SK-N-MC (cell line): ENCODE results near the gene TMUB1.

Source experiments
- DNase-seq: peaks from one replicate; pipeline ENCODE4 v3.0.0-alpha.2; 2011; ENCODE audit warnings: low read depth, low spot score
- H3K27ac ChIP-seq: fragments of 200-600 bp; sonication (generic); 2 replicates; pipeline ENCODE4 v1.5.1; 2016; ENCODE audit warnings: mixed run types
- H3K36me3 ChIP-seq: fragments of 200-600 bp; sonication (generic); 2 replicates; pipeline ENCODE4 v1.6.1; 2017; ENCODE audit warnings: antibody characterized with exemption, low read length, mixed read lengths; ENCODE audit not compliant: insufficient read depth
- H3K4me3 ChIP-seq: fragments of 200-600 bp; sonication (generic); 2 replicates; pipeline ENCODE4 v1.5.1; 2016
- H3K9ac ChIP-seq: fragments of 200-600 bp; sonication (generic); 2 replicates; pipeline ENCODE4 v1.8.0; 2017; ENCODE audit warnings: mixed run types, mixed read lengths; ENCODE audit not compliant: insufficient read length
- H3K9me3 ChIP-seq: fragments of 200-600 bp; sonication (generic); 2 replicates; pipeline ENCODE4 v1.6.1; 2017; ENCODE audit warnings: low read depth, mild to moderate bottlenecking, antibody characterized with exemption, low read length, moderate library complexity, mixed read lengths
- EZH2 ChIP-seq: fragments of 200-600 bp; sonication (generic); IDR thresholded peaks from one replicate; pipeline ENCODE4 v1.6.1; 2017; ENCODE audit warnings: antibody characterized with exemption
- FOXP2 ChIP-seq: optimal IDR thresholded peaks from 2 replicates; pipeline ENCODE3; 2011; ENCODE audit warnings: mild to moderate bottlenecking, moderate library complexity; ENCODE audit not compliant: insufficient read depth; ENCODE audit errors: extremely low read length, control extremely low read depth
- POLR2AphosphoS5 ChIP-seq: IDR thresholded peaks from 2 replicates; pipeline ENCODE4 v1.6.1; 2012; ENCODE audit warnings: mild to moderate bottlenecking, low read depth, low read length, borderline replicate concordance

TMUB1 gene

GRCh38 chr7:151102991-151103390, 19.7 kb upstream of the TMUB1 start:
- no peak for TF ChIP-seq POLR2AphosphoS5
- no peak for TF ChIP-seq FOXP2
- TF ChIP-seq EZH2: no peak
- Histone ChIP-seq H3K36me3 (0 out of 2 replicates have a peak, but pooled peaks cover 4% of the 10 kb centered on the region), H3K27ac (no peak overlapping the region), H3K4me3 (no peak overlapping the region), H3K9ac (no peak overlapping the region), H3K9me3 (no peaks in the 10 kb centered on the region)
- DNase-seq: no peak

DNA sequence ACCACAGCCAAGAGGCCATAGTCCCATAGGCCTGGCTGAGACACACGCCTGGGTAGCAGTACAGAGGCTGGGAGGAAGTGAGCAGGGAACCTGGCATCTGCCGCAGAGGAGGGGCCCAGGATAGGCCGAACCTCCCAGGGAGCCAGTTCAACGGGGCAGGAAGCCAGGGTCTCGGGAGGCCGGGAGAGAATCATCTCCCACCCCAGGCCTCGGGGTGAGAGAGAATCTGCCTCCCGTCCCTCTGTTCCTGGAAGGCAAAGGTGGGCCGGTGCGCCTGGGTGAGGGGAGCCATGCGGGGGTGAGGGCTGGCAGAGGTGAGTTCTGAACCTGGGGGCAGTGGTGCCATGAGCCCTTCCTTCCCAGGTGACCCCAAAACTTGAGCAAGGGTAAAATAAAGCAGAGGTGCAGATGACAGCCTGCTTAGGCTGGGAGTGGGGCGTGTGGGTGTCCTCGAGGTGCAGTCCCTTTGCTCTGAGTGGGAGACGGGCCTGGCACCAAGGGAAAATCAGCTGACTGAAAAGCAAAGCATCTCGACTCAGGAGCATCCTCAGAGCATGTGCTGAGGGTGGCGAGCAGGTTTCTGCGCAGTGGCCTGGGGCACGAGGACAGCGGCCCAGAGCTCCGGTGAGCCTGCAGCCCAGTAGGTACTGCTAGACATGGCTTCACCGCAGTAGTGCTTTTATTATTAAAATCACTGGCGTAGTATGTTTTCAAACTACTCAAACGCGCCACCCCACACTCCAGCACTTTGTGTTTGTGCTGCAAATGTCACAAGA, 18.5 kb upstream of the TMUB1 start:
- Histone ChIP-seq H3K4me3 (no peak overlapping the region), H3K27ac (no peak overlapping the region), H3K9me3 (no peaks in the 10 kb centered on the region), H3K9ac (no peak overlapping the region), H3K36me3 (0 out of 2 replicates have a peak, but pooled peaks cover 4% of the 10 kb centered on the region)
- TF ChIP-seq EZH2 (no peak), POLR2AphosphoS5 (no peak), FOXP2 (no peak)
- no peak for DNase-seq

DNA sequence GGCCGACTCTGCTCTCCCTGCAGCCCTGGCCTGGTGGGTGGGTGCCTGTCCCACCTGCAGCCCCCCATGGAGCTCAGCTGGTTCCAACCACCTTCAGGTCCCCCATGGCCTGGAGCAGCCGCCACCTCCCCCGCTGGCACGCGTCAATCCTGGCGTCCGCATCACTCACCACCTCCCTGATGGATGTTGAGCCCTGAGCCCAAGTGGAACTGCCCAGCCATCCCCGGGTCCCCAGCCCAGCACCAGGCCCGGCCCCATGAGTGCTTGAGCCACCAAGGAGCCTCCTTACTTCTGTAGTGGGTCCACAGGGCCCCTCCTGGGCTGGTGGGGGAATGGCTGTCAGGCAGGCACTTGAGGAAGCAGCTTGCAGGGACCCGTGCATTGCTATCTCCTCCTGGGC, 17.6 kb upstream of the TMUB1 start:
- Histone ChIP-seq H3K36me3 (0 out of 2 replicates have a peak, but pooled peaks cover 4% of the 10 kb centered on the region), H3K4me3 (no peak overlapping the region), H3K27ac (no peak overlapping the region), H3K9me3 (no peaks in the 10 kb centered on the region), H3K9ac (no peak overlapping the region)
- no peak for DNase-seq
- TF ChIP-seq POLR2AphosphoS5: no peak
- TF ChIP-seq FOXP2: no peak
- TF ChIP-seq EZH2: no peak

DNA sequence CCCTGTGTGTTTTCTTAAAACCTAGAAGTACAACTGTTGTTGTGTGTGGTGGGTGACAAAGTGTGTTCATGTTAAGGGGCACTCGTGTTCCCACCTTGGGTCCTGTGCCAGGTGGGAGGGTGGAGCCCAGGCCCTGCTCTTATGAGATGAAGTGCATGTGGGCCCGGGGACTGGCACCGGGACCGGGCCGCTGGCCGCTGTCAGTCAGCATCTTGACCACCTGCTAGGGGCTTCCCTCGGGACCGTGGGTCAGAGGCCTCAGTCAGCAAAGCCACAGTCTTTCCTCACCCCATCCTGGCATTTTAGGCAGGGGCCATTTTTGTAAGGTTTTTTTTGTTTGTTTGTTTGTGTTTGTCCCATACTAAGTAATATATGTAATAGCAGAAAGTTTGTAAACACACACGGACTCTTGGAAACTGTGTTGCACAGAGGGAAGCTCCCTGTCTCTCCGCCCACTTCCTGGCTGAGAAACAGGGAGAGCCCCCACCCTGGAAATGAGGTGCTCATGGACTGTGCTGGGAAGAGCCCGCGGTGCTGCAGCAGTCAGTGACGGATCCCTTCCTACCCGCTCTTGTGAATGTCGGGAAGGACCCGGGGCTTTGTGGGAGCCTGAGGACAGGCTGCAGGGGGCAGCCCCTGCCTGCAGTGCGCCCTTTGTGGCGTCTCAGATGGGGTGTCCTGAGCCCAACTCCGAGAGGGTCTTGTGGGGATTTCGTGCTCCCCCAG, 16.4 kb upstream of the TMUB1 start:
- H3K9me3 ChIP-seq: no peaks in the 10 kb centered on the region
- no peak overlapping the region for H3K27ac ChIP-seq
- DNase-seq: no peak
- 0 out of 2 replicates have a peak, but pooled peaks cover 4% of the 10 kb centered on the region for H3K36me3 ChIP-seq
- no peak overlapping the region for H3K9ac ChIP-seq
- TF ChIP-seq EZH2 (no peak), FOXP2 (no peak), POLR2AphosphoS5 (no peak)
- H3K4me3 ChIP-seq: no peak overlapping the region

GRCh38 chr7:151095828-151096475, 12.7 kb upstream of the TMUB1 start:
- Histone ChIP-seq H3K27ac (no peak overlapping the region), H3K36me3 (no peaks in the 10 kb centered on the region; the same call in 1 of the 2 replicates), H3K9ac (no peak overlapping the region), H3K9me3 (no peaks in the 10 kb centered on the region), H3K4me3 (no peak overlapping the region)
- TF ChIP-seq POLR2AphosphoS5 (no peak), EZH2 (no peak), FOXP2 (no peak)
- DNase-seq: no peak

GRCh38 chr7:151095123-151095797, 12.0 kb upstream of the TMUB1 start:
- H3K9ac ChIP-seq: no peak overlapping the region
- H3K9me3 ChIP-seq: no peaks in the 10 kb centered on the region
- no peaks in the 10 kb centered on the region; the same call in 1 of the 2 replicates for H3K36me3 ChIP-seq
- no peak for DNase-seq
- H3K4me3 ChIP-seq: no peak overlapping the region
- no peak overlapping the region for H3K27ac ChIP-seq
- TF ChIP-seq EZH2: no peak
- no peak for TF ChIP-seq FOXP2
- TF ChIP-seq POLR2AphosphoS5: no peak

DNA sequence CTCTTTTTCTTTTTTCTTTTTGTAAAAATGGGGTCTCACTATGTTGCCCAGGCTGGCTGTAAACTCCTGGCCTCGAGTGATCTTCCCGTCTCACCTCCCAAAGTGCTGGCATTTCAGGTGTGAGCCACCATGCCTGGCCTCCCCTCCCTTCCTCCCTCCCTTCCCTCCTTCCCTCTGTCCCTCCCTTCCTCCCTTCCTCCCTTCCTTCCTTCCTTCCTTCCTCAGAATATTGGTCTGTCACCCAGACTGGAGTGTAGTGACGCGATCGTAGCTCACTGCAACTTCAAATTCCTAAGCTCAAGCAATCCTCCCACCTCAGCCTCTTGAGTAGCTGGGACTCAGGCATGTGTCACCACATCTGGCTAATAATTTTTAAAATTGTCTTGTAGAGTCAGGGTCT, 11.4 kb upstream of the TMUB1 start:
- H3K9ac ChIP-seq: no peak overlapping the region
- TF ChIP-seq FOXP2 (no peak), POLR2AphosphoS5 (no peak), EZH2 (no peak)
- no peak for DNase-seq
- H3K4me3 ChIP-seq: no peak overlapping the region
- H3K36me3 ChIP-seq: no peaks in the 10 kb centered on the region; the same call in 1 of the 2 replicates
- H3K27ac ChIP-seq: no peak overlapping the region
- H3K9me3 ChIP-seq: no peaks in the 10 kb centered on the region

- no peaks in the 10 kb centered on the region for H3K9me3 ChIP-seq
- H3K36me3 ChIP-seq: no peaks in the 10 kb centered on the region; the same call in 1 of the 2 replicates
- no peak for DNase-seq
- H3K9ac ChIP-seq: no peak overlapping the region
- H3K27ac ChIP-seq: no peak overlapping the region
- H3K4me3 ChIP-seq: no peak overlapping the region
- TF ChIP-seq EZH2 (no peak), POLR2AphosphoS5 (no peak), FOXP2 (no peak)
These were observed 10.5 kb upstream of the TMUB1 start for GRCh38 chr7:151093748-151094147.
